ENCODE results near the gene MOXD1.

MOXD1 gene

DNA sequence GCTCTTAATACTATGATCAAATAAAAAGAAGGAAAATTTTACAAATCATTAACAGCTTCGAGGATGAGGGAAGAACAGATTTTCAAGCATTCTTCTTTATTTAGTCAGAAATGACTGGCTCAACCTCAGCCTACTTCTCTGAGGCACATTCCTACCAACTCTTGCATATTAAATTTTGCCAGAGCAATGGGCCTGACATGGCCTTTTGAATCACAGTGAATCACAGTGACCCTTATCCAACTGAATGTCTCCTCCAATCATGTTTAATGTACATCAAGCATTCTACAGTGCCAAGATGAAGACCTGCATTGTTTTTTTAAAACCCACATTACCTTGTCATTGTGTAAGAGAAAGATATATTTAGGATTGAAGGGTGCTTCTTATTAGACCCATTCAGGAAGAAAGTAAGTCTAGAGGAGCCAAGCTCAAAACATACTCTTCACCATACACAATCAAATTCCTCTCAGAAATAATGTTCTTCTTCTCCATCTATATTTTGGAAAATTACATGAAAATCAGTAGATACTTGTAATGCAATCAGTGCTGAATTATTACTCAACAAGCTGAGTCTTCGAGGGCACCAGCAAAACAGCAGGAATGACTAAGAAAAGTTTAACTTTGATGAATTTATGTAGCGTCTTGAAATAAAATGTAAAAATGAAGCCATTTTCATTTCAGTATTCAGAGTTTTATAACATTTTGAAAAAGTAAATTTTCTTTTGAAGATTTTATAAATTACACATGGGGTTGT, 44.1 kb upstream of the MOXD1 start:
- Histone ChIP-seq H3K36me3 (ENCODE audit: insufficient read depth, low read length) (peaks cover 7% of the 10 kb centered on the region), H4K20me1 (ENCODE audit: insufficient read depth, low read length) (no peaks in the 10 kb centered on the region), H2AFZ (ENCODE audit: low read length) (no peak overlapping the region), H3K27me3 (ENCODE audit: insufficient read depth, low read length) (no peaks in the 10 kb centered on the region), H3K9me2 (ENCODE audit: low read depth, low read length) (no peaks in the 10 kb centered on the region), H3K4me1 (ENCODE audit: insufficient read depth, low read length, severe bottlenecking) (no peaks in the 10 kb centered on the region), H3K79me2 (ENCODE audit: insufficient read depth, low read length) (no peaks in the 10 kb centered on the region), H3K4me3 (ENCODE audit: low read depth, low read length, poor library complexity, severe bottlenecking) (no peak overlapping the region), H3K9me3 (ENCODE audit: low read length) (0 out of 2 replicates have a peak, but pooled peaks cover 2% of the 10 kb centered on the region), H3K9ac (ENCODE audit: low read length) (no peak overlapping the region), H3K27ac (ENCODE audit: low read depth, low read length, poor library complexity, severe bottlenecking) (no peak overlapping the region), H3K4me2 (ENCODE audit: low read length) (no peak overlapping the region), H3F3A (ENCODE audit: insufficient read depth, low read length) (no peaks in the 10 kb centered on the region)
- TF ChIP-seq EZH2 (IDR thresholded peaks at IDR 0.05; ENCODE audit: borderline replicate concordance, low read length) = no peak
- TF ChIP-seq, protein P1, sequence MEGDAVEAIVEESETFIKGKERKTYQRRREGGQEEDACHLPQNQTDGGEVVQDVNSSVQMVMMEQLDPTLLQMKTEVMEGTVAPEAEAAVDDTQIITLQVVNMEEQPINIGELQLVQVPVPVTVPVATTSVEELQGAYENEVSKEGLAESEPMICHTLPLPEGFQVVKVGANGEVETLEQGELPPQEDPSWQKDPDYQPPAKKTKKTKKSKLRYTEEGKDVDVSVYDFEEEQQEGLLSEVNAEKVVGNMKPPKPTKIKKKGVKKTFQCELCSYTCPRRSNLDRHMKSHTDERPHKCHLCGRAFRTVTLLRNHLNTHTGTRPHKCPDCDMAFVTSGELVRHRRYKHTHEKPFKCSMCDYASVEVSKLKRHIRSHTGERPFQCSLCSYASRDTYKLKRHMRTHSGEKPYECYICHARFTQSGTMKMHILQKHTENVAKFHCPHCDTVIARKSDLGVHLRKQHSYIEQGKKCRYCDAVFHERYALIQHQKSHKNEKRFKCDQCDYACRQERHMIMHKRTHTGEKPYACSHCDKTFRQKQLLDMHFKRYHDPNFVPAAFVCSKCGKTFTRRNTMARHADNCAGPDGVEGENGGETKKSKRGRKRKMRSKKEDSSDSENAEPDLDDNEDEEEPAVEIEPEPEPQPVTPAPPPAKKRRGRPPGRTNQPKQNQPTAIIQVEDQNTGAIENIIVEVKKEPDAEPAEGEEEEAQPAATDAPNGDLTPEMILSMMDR (IDR thresholded peaks at IDR 0.05; ENCODE audit: low read length) = no peak

DNA sequence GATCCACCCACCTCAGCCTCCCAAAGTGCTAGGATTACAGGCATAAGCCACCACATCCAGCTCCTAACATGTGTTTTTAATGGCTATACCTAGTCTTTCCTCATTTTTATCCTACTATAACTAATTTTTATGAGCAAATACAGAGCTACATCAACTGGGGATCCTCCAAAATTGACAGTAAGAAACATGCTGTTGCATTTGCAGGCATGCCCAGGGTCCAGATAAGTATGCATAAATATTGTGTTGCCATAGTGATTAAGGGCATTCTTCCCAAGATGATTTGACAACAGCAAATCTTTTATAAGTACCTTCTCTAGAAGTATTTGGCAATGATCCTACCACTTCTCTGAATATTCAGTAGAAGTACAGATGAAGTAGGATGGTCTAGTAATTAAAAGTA, 41.9 kb upstream of the MOXD1 start:
- H3K9me3 ChIP-seq (ENCODE audit: low read length) = 0 out of 2 replicates have a peak, but pooled peaks cover 2% of the 10 kb centered on the region
- no peaks in the 10 kb centered on the region for H3K27me3 ChIP-seq (ENCODE audit: insufficient read depth, low read length)
- H3K9ac ChIP-seq (ENCODE audit: low read length) = no peak overlapping the region
- no peak overlapping the region for H3K27ac ChIP-seq (ENCODE audit: low read depth, low read length, poor library complexity, severe bottlenecking)
- no peaks in the 10 kb centered on the region for H3F3A ChIP-seq (ENCODE audit: insufficient read depth, low read length)
- no peak overlapping the region for H3K4me2 ChIP-seq (ENCODE audit: low read length)
- H3K4me3 ChIP-seq (ENCODE audit: low read depth, low read length, poor library complexity, severe bottlenecking) = no peak overlapping the region
- H3K36me3 ChIP-seq (ENCODE audit: insufficient read depth, low read length) = no peaks in the 10 kb centered on the region
- no peaks in the 10 kb centered on the region for H3K79me2 ChIP-seq (ENCODE audit: insufficient read depth, low read length)
- no peak for TF ChIP-seq EZH2 (IDR thresholded peaks at IDR 0.05; ENCODE audit: borderline replicate concordance, low read length)
- TF ChIP-seq, protein P1 (IDR thresholded peaks at IDR 0.05; ENCODE audit: low read length) = no peak
- H2AFZ ChIP-seq (ENCODE audit: low read length) = no peak overlapping the region
- no peaks in the 10 kb centered on the region for H4K20me1 ChIP-seq (ENCODE audit: insufficient read depth, low read length)
- no peaks in the 10 kb centered on the region for H3K9me2 ChIP-seq (ENCODE audit: low read depth, low read length)
- no peaks in the 10 kb centered on the region for H3K4me1 ChIP-seq (ENCODE audit: insufficient read depth, low read length, severe bottlenecking)

DNA sequence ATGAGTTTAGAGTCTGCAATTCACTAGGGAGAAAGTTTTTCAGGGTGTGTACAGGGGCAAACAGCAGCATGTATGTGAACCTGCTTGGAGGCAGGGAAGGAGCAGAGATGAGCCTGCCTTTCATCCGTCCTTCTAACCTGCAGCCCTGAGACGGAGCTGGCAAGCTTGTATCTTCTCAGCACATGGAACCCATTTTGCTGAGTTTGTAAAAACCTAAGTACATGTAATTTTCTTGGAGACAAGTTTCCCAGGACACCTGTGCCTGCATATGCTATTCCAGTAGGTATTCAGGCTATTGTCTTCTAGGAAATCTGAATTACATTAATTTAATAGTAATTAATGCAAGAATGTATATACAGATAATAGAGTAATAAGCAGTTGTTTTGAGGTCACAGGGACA, 28.8 kb upstream of the MOXD1 start:
- H3K9ac ChIP-seq (ENCODE audit: low read length) = no peak overlapping the region
- no peaks in the 10 kb centered on the region for H4K20me1 ChIP-seq (ENCODE audit: insufficient read depth, low read length)
- no peak overlapping the region for H3K4me2 ChIP-seq (ENCODE audit: low read length)
- no peaks in the 10 kb centered on the region for H3K9me2 ChIP-seq (ENCODE audit: low read depth, low read length)
- no peaks in the 10 kb centered on the region for H3K9me3 ChIP-seq (ENCODE audit: low read length)
- H3K36me3 ChIP-seq (ENCODE audit: insufficient read depth, low read length) = no peaks in the 10 kb centered on the region
- H3K4me3 ChIP-seq (ENCODE audit: low read depth, low read length, poor library complexity, severe bottlenecking) = no peak overlapping the region
- H2AFZ ChIP-seq (ENCODE audit: low read length) = no peak overlapping the region
- H3K79me2 ChIP-seq (ENCODE audit: insufficient read depth, low read length) = no peaks in the 10 kb centered on the region
- TF ChIP-seq, protein P1 (IDR thresholded peaks at IDR 0.05; ENCODE audit: low read length) = no peak
- TF ChIP-seq EZH2 (IDR thresholded peaks at IDR 0.05; ENCODE audit: borderline replicate concordance, low read length) = no peak
- H3K27ac ChIP-seq (ENCODE audit: low read depth, low read length, poor library complexity, severe bottlenecking) = no peak overlapping the region
- H3K27me3 ChIP-seq (ENCODE audit: insufficient read depth, low read length) = no peaks in the 10 kb centered on the region
- H3K4me1 ChIP-seq (ENCODE audit: insufficient read depth, low read length, severe bottlenecking) = no peaks in the 10 kb centered on the region
- no peaks in the 10 kb centered on the region for H3F3A ChIP-seq (ENCODE audit: insufficient read depth, low read length)

Data from OCI-LY1 (cell line).